Measurements from ENCODE around the gene BLOC1S3.

BLOC1S3 gene

DNA sequence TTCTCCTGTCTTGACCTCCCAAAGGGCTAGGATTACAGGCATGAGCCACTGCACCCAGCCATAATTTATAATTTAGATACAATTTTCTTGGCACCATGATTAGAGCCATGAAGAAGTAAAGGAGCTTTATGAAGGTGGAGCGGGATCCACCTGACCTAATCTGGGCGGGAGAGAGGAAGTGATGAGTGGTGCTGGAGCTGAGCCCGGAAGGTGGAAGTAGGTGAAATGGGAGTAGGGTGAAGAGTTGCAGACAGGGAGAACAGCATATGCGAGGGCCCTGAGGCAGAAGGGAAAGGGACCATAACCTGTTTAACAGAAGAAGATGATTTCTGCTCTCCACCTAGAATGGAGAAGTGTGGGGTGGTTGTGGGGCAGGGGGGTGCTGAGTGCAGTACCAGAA is 4.2 kb downstream of the BLOC1S3 start:
- DNase-seq (ENCODE audit: low read depth) = no peak

DNA sequence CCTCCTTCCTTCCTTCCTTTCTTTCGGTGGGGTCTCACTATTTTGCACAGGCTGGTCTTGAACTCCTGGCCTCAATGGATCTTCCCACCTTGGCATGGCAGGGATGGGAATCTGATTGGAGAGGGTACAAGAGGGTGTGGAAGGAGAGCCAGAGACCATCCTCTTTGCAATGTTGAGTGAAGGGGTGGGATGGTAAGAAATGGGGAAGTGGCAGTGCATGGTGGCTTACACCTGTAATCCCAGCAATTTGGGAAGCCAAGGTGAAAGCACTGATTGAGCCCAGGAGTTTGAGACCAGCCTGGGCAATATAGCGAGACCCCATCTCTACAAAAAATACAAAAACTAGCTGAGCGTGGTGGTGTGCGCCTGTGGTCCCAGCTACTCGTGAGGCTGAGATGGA is 5.5 kb downstream of the BLOC1S3 start:
- no peak for DNase-seq (ENCODE audit: low read depth)

DNA sequence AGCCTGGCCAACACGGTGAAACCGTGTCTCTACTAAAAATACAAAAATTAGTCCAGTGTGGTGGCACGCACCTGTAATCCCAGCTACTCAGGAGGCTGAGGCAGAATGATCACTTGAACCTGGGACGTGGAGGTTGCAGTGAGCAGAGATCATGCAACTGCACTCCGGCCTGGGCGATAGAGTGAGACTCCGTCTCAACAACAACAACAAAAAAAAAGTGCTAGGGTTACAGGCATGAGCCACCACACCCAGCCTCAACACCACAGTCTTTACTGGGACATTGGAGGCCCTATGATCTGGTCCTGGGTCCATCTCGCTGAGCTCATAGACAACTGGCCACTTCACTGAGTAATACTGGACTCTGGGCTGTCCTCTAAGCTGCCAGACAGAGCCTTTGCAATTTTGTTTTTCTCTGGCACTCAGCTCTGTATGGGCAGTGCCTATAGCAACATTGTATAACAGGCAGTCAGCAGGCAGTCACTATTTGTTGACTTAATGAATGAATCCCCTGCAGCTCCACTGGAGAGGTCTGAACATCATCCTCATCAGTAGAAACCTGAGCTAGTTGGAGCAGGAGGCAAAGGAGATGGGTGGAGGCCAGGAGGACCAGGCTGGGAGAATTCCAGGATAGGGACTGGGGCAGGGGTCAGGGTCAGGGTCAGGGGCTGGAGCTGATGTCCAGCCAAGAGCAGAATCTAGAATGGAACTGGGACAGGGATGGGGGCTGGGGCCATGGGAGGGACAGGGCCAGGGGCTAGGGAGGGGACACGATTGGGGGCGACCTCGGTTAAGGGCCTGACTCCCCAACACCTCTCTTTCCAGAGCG is 8.1 kb downstream of the BLOC1S3 start:
- DNase-seq (ENCODE audit: low read depth) = no peak

DNA sequence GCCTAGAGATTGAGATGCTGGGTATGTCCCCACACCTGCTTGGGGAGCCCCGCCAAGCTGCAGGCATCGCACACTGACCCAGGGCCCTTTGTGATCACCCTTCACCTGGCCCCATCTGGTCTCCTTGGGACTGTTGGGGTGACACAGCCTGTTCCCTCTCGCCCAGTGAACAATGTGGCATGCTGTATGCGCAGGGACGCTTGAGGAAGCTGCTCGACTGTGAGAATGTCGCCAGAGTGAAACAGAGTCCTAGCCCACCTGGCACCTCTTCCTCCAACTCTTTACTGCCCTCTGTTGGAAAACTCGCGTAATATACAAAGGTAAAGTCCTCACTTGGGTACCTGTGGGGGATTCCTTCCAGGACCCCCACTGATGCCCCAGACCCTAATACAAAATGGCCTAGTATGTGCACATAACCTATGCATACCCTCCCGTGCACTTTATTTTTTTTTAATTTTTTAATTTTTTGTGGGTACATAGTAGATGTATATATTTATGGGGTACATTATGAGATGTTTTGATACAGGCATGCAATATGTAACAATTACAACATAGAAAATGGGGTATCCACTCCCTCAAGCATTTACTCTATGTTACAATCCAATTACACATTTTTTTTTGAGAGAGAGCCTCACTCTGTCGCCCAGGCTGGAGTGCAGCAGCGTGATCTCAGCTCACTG is 9.0 kb downstream of the BLOC1S3 start:
- no peak for DNase-seq (ENCODE audit: low read depth)

DNA sequence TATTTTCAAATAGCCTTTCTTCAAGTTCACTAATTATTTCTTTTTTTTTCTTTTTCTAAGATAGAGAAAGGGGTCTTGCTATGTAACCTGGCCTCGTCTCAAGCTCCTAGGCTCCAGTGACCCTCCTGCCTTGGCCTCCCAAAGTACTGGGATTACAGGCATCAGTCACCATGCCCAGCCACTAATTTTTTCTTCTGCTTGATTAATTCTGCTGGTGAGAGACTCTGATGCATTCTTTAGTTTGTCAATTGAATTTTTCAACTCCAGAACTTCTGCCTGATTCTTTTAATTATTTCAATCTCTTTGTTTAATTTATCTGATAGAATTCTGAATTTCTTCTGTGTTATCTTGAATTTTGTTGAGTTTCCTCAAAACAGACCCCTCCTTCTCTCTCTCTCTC is 11.4 kb downstream of the BLOC1S3 start:
- DNase-seq (ENCODE audit: low read depth) = no peak

DNA sequence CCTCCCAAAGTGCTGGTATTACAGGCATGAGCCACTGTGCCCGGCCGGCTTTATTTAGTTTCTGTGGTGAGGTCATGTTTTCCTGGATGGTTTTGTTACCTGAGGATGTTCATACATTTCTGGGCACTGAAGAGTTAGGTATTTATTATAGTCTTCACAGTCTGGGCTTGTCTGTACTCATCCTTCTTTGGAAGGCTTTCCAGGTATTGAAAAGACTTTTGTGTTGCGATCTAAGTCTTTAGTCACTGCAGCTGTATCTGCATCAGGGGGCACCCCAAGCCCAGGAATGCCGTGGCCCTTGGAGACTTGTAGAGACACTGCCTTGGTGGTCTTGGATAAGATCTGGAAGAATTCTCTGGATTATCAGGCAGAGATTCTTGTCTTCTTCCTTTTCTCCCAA is 12.8 kb downstream of the BLOC1S3 start:
- DNase-seq (ENCODE audit: low read depth) = no peak

DNA sequence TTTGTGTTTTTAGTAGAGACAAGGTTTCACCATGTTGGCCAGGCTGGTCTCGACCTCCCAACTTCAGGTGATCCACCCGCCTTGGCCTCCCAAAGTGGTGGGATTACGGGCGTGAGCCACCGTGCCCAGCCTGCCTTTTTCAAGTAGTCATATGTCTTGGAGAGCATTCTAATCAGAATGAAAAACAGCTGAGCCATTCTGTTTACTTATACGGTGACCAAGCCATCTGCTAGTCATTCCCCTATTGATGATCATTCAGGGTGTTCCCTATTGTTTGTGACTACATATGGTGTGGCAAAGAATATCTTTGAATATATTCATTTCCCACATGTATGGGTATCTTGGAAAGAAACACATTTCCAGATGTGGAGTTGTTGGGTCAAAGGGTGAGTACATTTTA is 17.2 kb downstream of the BLOC1S3 start:
- DNase-seq (ENCODE audit: low read depth) = no peak

DNA sequence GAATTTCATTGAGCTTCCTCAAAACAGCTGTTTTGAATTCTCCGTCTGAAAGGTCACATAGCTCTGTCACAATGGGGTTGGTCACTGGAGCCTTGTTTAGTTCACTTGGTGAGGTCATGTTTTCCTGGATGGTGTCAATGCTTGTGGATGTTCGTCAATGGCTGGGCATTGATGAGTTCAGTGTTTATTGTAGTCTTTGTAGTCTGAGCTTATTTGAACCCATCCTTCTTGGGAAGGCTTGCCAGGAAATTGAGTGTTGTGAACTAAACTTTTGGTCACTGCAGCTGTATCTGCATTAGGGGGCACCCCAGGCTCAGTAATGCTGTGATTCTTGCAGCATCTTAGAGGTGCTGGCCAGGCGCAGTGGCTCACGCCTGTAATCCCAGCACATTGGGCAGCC is 22.0 kb downstream of the BLOC1S3 start:
- DNase-seq (ENCODE audit: low read depth) = no peak

DNA sequence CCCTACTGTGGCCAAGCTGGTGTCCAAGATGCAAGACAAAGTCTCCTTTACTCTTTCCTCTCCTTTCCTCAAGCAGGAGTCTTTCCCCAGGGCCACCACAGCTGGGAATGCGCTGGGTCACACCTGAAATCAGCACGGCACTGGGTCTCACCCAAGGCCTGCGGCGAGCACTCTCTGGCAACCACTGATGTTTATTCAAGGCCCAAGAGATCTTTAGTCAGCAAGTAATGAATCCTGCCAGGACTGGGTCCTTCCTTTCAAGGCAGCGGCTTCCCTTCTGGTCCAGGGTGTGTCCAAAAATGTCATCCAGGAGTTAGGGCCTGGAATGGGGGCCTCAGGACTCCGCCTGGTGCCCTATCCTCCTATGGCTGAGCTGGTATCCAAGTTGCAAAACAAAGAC is 24.1 kb downstream of the BLOC1S3 start:
- DNase-seq (ENCODE audit: low read depth) = no peak

DNA sequence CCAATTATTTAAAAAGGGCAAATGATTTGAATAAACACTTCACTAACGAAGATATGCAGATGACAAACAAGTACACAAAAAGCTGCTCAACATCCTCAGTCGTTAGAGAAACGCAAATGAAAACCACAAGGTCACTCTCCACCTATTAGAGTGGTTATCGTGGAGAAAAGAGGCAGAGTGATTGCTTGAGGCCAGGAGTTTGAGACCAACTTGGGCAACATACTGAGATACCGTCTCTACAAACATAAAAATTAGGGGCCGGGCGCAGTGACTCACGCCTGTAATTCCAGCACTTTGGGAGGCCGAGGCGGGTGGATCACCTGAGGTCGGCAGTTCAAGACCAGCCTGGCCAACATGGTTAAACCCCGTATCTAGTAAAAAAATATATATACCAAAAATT is 27.2 kb downstream of the BLOC1S3 start:
- no peak for DNase-seq (ENCODE audit: low read depth)

DNA sequence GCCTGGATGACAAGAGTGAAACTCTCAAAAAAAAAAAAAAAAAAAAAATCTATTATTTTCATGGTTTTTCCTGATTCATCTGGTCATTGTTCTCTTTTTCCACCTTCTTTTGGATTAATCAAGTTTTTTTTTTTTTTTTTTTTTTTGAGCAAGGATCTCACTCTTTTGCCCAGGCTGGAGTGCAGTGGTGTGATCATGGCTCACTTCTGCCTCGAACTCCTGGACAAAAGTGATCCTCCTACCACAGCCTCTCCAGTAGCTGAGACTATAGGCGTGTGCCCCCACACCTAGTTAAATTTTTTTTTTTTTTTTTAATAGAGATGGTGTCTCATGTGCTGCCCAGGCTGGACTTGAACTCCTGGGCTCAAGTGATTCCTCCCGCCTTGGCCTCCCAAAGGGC is 27.7 kb downstream of the BLOC1S3 start:
- no peak for DNase-seq (ENCODE audit: low read depth)

DNA sequence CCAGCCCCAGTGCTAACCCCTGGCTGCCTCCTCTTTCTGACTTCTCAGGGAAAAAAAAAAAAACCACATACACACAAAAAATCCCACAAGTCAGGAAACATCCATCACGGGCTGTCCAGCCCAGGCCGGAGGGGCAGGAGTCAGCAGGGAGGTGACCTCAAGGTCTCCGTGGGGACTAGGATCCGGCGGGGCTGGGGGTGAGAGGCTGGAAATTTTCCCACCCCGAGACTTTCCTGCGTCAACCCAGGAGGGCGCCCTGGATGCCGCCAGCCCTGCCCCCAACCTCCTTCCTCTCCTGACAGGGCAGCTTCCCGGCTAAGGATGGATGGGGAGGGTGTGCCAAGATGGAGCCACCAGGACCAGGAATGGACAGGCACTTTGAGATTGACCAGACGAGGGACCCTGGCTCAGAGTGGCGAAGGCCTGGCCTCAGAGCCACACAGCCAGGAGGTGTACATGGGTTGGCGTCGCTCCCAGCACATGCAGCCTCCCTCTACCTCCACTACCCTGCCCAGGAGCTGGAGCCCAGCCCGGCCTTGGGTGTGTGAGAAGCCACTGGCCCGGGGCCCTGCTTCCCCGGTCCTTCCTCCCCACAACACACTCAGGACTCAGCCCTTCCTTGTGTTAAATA is 33.3 kb downstream of the BLOC1S3 start:
- no peak for DNase-seq (ENCODE audit: low read depth)

DNA sequence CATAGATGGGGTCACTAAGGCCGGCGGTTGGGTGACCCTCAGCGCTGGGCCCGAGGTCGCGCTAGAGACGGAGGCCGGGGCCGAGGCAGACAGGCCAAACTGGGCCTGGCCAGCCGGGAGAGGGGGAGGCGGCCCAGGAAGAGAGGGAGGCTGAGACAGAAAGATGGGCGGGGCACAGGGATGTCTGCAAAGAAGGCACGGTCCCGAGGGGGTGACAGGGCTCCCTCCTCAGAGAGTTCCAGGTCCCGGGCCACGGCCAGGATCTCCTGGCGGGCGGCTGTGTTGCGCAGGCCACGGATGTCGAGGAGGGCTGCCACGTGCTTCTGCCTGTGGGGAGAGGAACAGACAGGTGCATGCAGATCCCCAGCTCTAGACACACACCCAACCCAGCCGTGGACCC is 34.4 kb downstream of the BLOC1S3 start:
- no peak for DNase-seq (ENCODE audit: low read depth)

DNA sequence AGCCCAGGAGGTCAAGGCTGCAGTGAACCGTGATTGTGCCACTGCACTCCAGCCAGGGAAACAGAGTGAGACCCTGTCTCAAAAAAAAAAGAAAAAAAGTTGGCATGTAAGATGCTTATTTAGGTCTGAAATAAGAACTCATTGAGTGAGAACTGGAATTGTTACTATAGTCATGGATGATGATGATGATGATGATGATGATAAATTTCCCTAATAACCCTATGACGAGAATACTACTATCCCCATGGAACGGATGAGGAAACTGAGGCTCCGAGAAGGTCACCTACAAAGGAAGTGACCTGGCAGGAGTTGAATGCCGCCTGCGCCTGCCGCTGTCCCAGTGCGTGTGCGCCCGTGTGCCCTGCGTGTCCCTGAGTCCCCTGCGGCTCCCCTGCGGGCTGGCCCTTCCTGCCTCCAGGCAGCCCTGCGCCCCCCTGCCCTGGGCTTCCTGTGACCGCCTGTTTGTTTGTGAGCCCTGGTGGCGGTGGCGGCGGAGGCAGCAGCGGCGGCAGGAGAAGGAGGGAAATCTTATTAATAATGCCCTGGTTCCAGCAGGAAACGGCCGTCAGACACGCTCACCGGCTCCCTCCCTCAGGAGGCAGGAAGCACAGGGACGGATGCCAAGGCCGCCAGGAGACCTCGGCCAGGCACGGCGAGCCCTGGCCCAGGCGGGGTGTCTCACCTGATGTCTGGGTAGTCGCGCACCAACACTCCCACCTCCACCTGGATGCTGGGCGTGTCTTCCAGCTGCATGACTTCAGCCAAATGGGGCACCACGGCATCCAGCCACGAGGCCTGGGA is 37.0 kb downstream of the BLOC1S3 start:
- DNase-seq (ENCODE audit: low read depth) = no peak

DNA sequence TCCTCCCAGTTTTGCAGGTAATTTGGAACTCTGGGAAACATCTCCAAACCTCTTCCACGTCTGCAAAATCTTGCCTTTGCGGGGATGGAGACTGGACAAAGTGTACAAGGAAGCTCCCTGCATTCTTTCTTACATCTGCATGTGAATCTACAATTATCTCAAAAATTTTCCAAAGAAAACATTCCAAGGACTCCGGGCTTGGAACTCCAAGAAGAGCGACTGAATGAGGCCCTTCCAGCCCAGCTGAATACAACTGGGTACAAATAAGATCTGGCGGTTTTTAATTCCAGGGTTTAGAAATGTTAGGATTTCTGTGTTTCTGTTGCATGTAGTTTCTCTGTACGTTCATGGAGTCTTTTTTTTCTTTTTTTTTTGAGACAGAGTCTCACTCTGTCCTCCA is 38.1 kb downstream of the BLOC1S3 start:
- no peak for DNase-seq (ENCODE audit: low read depth)

DNA sequence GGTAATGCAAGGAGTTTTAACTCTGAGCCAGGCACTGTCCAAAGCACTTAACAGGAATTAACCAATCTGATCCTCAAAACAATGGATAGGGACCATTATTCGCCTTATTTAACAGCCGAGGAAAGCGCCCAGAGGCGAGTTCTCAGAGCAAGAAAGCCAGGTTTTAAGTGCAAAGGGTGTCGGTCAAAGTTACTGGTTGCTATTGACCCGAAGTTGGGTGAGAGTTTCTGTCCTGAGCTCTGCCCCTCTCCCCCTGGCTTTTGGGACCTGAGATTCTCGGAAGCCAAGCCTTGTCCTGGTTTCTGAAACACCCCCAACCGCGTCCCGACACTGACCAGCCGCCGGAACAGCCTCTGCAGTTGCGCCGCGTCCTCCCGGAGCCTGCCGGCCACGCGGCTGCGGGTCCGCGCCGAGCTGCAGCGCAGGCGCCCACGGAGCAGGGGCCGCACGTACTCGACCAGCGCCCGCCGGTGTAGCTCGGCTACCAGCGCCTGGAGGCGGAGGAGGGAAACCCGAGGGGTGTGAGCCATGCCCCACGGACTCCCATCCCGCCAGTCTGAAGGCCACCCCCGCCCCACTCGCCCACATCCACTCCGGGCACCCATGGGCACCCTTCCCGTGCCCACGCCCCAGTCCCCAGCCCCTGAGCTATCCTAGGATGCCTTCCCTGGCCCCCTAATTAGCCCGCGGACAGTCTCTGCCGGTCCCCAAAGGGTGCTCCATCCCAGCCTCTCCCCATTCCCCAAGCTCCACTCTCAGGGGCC is 38.8 kb downstream of the BLOC1S3 start:
- no peak for DNase-seq (ENCODE audit: low read depth)

DNA sequence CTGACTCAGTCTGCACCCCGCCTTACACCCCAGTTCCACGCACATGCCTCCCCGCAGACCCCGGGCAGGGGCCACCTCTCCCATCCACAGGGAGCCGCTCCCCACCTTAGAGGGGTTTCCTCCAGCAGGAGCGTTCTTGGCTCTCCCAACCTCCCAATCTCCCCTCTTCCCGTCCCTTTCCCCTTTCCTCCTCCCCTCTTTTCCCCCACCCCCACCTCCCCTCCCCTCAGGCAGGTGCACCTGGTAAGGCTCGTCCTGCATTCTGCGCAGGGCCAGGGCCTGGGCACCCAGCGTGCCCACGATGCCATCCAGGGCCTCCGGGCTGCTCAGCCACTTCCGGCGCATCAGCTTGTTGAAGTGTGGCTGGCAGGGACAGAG is 39.4 kb downstream of the BLOC1S3 start:
- DNase-seq (ENCODE audit: low read depth) = no peak

DNA sequence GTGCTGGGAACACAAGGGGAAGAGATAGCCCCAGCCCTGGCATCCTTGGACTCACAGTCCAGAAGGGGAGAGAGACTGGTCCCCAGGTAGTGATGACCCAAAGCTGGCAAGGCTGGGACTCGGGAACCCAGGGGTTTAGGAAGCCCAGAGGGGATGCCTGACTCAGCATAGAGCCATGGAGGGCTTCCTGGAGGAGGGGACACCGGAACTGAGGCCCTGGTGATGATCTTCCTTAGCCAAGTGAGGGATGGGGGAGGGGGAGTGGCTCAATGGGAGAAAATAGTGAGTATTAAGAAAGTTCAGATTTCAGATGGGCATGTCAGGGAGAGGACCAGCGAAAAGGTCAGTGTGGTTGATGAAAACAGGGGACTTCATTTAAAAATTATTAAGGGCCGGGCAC is 39.8 kb downstream of the BLOC1S3 start:
- no peak for DNase-seq (ENCODE audit: low read depth)

DNA sequence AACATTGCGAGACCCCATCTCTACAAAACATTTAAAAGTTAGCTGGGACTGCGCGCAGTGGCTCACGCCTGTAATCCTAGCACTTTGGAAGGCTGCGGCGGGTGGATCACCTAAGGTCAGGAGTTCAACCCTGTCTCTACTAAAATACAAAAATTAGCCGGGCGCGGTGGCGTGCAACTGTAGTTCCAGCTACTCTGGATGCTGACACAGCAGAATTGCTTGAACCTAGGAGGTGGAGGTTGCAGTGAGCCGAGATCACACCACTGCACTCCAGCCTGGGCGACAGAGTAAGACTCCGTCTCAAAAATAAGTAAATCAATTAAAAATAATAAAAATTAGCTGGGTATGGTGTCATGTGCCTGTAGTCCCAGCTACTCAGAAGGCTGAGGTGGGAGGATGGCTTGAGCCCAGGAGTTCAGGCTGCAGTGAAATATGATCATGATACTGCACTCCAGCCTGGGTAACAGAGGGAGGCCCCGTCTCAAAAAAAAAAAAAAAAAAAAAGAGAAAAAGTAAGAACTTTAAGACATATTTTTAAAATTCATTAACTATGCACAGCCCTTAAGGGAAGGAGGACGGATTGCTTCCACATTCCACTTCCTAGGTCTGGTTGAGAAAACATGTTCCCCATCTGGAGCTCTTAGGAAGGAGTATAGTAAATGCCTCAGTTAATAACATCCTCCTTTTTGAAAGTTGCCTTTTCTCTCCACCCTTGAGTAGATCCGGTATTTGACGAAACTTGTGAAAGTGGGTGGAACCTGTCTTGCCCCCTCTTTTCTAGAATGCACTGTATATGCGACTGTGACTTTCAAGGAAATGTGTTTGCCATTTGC is 40.5 kb downstream of the BLOC1S3 start:
- DNase-seq (ENCODE audit: low read depth) = no peak

DNA sequence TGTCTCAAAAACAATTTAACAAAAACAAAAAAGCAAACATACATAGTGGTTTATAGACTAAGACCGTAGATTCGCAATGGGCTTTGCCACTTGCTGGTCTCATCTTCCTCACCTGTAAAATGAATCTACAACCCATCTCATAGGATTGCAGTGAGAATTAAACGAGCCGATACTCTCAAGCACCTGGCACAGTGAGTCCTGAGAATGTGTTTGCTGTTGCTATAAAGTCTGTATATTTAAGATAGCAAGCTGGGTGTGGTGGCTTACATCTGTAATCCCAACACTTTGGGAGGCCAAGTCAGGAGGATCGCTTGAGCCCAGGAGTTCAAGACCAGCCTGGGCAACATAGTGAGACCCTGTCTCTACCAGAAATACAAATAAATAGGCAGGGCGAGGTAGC is 44.1 kb downstream of the BLOC1S3 start:
- no peak for DNase-seq (ENCODE audit: low read depth)

DNA sequence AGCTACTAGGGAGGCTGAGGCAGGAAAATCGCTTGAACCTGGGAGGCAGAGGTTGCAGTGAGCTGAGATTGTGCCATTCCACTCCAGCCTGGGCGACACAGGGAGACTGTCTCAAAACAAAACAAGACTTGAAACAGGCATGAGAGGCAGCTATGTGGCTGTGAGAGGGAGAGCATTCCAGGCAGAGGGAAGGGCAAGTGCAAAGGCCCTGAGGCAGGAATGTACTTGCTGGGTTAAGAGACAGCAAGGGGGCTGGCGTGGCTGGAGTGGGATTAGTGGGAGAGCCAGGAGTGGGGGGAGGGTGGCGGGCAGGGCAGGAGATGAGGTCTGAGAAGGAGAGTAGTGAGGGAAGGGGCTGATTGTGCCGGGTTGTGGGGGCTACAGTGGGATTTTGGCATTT is 45.3 kb downstream of the BLOC1S3 start:
- DNase-seq (ENCODE audit: low read depth) = no peak

Data from stimulated activated CD8-positive, alpha-beta memory T cell treated with anti-CD3 and anti-CD28 coated beads, Interleukin-7, amount 100 ng/mL, for 24 hours (primary cell).